DOHH2 (cell line): ENCODE data around the gene TLE3.

ENCODE experiments used
- H3F3A ChIP-seq: fragments of 200-600 bp; sonication (generic), shearing (Covaris generic); 2 replicates; pipeline ENCODE4 v1.6.0; 2016; ENCODE audit warnings: antibody characterized with exemption, mild to moderate bottlenecking; ENCODE audit not compliant: control insufficient read depth, insufficient read depth
- H3K27ac ChIP-seq: fragments of 200-600 bp; sonication (generic); 2 replicates; pipeline ENCODE4 v1.5.1; 2014; ENCODE audit warnings: low read depth, mild to moderate bottlenecking, low read length, moderate library complexity
- H3K27me3 ChIP-seq: fragments of 200-600 bp; sonication (generic); 2 replicates; pipeline ENCODE4 v1.6.1; 2014; ENCODE audit warnings: mild to moderate bottlenecking, low read length, mixed read lengths; ENCODE audit not compliant: control insufficient read depth
- H3K36me3 ChIP-seq: fragments of 200-600 bp; sonication (generic); 2 replicates; pipeline ENCODE4 v1.6.1; 2014; ENCODE audit warnings: mild to moderate bottlenecking, low read length, moderate library complexity, mixed read lengths; ENCODE audit not compliant: control insufficient read depth
- H3K4me1 ChIP-seq: fragments of 200-600 bp; sonication (generic); 2 replicates; pipeline ENCODE4 v1.6.1; 2014; ENCODE audit warnings: mild to moderate bottlenecking, low read length, mixed read lengths; ENCODE audit not compliant: control insufficient read depth
- H3K4me2 ChIP-seq: fragments of 200-600 bp; sonication (generic); 2 replicates; pipeline ENCODE4 v1.6.0; 2014; ENCODE audit warnings: mild to moderate bottlenecking, low read length, moderate library complexity
- H3K4me3 ChIP-seq: fragments of 200-600 bp; sonication (generic); 2 replicates; pipeline ENCODE4 v1.5.1; 2014; ENCODE audit warnings: mild to moderate bottlenecking, low read length, mixed read lengths
- H3K79me2 ChIP-seq: fragments of 200-600 bp; sonication (generic); 2 replicates; pipeline ENCODE4 v1.6.1; 2014; ENCODE audit warnings: mild to moderate bottlenecking, low read length, mixed read lengths; ENCODE audit not compliant: control insufficient read depth
- H3K9me2 ChIP-seq: fragments of 200-600 bp; sonication (generic); replicated peaks from 2 replicates; pipeline ENCODE4 v1.6.1; 2014; ENCODE audit warnings: mild to moderate bottlenecking, low read length, mixed read lengths; ENCODE audit not compliant: control insufficient read depth
- H3K9me3 ChIP-seq: fragments of 200-600 bp; sonication (generic); 2 replicates; pipeline ENCODE4 v1.6.1; 2014; ENCODE audit warnings: antibody characterized with exemption, low read length, mixed read lengths; ENCODE audit not compliant: control insufficient read depth, insufficient read depth
- H4K20me1 ChIP-seq: fragments of 200-600 bp; sonication (generic); 2 replicates; pipeline ENCODE4 v1.6.0; 2014; ENCODE audit warnings: low read depth, mild to moderate bottlenecking, antibody characterized with exemption, low read length, moderate library complexity; ENCODE audit not compliant: control insufficient read depth, insufficient read depth
- CTCF ChIP-seq: fragments of 200-600 bp; sonication (generic); IDR thresholded peaks from one replicate; pipeline ENCODE4 v1.5.1; 2014; ENCODE audit warnings: antibody characterized with exemption, mild to moderate bottlenecking, low read depth, low read length; ENCODE audit not compliant: poor library complexity, severe bottlenecking
- EZH2phosphoT487 ChIP-seq: fragments of 200-600 bp; sonication (generic); IDR thresholded peaks from 2 replicates; pipeline ENCODE4 v1.6.1; 2017; ENCODE audit warnings: borderline replicate concordance, mild to moderate bottlenecking, antibody characterized with exemption, low read length, moderate library complexity, mixed read lengths

The TLE3 gene

GRCh38 chr15:70098153-70098460 lies 390 bp upstream of the TLE3 start:
- TF ChIP-seq CTCF: no peak
- TF ChIP-seq EZH2phosphoT487: no peak
- Histone ChIP-seq H3K9me3 (no peaks in the 10 kb centered on the region), H3K27me3 (peaks cover 23% of the 10 kb centered on the region), H3K9me2 (no peaks in the 10 kb centered on the region), H3K4me2 (peak overlapping the region; percentile 82), H4K20me1 (peaks cover 18% of the 10 kb centered on the region), H3K4me1 (peaks cover 68% of the 10 kb centered on the region), H3K4me3 (peak overlapping the region; percentile 98), H3K79me2 (peaks cover 43% of the 10 kb centered on the region), H3K27ac (peak overlapping the region; percentile 84), H3F3A (peaks cover 13% of the 10 kb centered on the region), H3K36me3 (peaks cover 34% of the 10 kb centered on the region)

GRCh38 chr15:70097063-70097320 lies 725 bp downstream of the TLE3 start:
- Histone ChIP-seq H3K9me2 (no peaks in the 10 kb centered on the region), H3K4me3 (peak overlapping the region; percentile 98), H3K27me3 (peaks cover 12% of the 10 kb centered on the region), H3K4me1 (peaks cover 60% of the 10 kb centered on the region), H3F3A (peaks cover 13% of the 10 kb centered on the region), H3K4me2 (peak overlapping the region; percentile 82), H3K27ac (peak overlapping the region; percentile 84), H3K9me3 (no peaks in the 10 kb centered on the region), H3K36me3 (peaks cover 45% of the 10 kb centered on the region), H4K20me1 (peaks cover 22% of the 10 kb centered on the region), H3K79me2 (peaks cover 54% of the 10 kb centered on the region)
- TF ChIP-seq CTCF (no peak), EZH2phosphoT487 (no peak)

GRCh38 chr15:70096215-70097062 lies 1.3 kb downstream of the TLE3 start:
- Histone ChIP-seq H3K4me1 (peaks cover 55% of the 10 kb centered on the region), H3K79me2 (peaks cover 60% of the 10 kb centered on the region)

More at GRCh38 chr15:70096215-70097062, 1.3 kb downstream of the TLE3 start:
- H3K36me3 ChIP-seq: peaks cover 51% of the 10 kb centered on the region
- H3F3A ChIP-seq: peaks cover 12% of the 10 kb centered on the region
- H4K20me1 ChIP-seq: peaks cover 22% of the 10 kb centered on the region
- peaks cover 8% of the 10 kb centered on the region for H3K27me3 ChIP-seq
- H3K27ac ChIP-seq: peak overlapping the region; percentile 84
- H3K4me2 ChIP-seq: peak overlapping the region; percentile 82
- TF ChIP-seq EZH2phosphoT487: no peak
- TF ChIP-seq CTCF: peak; percentile 45
- peak overlapping the region; percentile 98 for H3K4me3 ChIP-seq
- no peaks in the 10 kb centered on the region for H3K9me3 ChIP-seq
- H3K9me2 ChIP-seq: no peaks in the 10 kb centered on the region
